Fibroblast of lung (primary cell): ENCODE results near the gene ASXL3.

Experiments
- CTCF ChIP-seq, 2 donors: IDR thresholded peaks in 1 of 2; conservative IDR thresholded peaks in 1 of 2; 1 replicate in 1 of 2; 2 replicates in 1 of 2; pipeline ENCODE4 v1.5.1; 2011 to 2012; ENCODE audit warnings: low read length in 2 of 2, control low read depth in 1 of 2, inconsistent platforms in 1 of 2, low read depth in 1 of 2, mild to moderate bottlenecking in 1 of 2
- EZH2 ChIP-seq: IDR thresholded peaks from 2 replicates; pipeline ENCODE4 v1.5.1; 2012; ENCODE audit warnings: low read length, control low read depth, mild to moderate bottlenecking; ENCODE audit errors: missing control alignments

- TF ChIP-seq CTCF (conservative IDR thresholded peaks at IDR 0.05 in 1 of 2, IDR thresholded peaks at IDR 0.05 in 1 of 2; ENCODE audit: low read depth in 1 of 2, low read length in 2 of 2) (no peak), EZH2 (no peak)
Observed at GRCh38 chr18:33560686-33561370, 17.2 kb upstream of the ASXL3 start.
